GM12878 (cell line): Measurements from ENCODE around the gene PLA2G5. TPM values are rescaled to one million over a fixed set of nuclear protein-coding genes. Genes with fewer than 3 reads are reported as not detected.

Experiments
- ATAC-seq: fragments of 200-7000 bp; cut with Tn5 transposase; 3 replicates; pipeline ENCODE4 v1.9.1; 2020; ENCODE audit warnings: mild to moderate bottlenecking, moderate library complexity
- BruUV-seq: library from RNA; stranded (reverse); fragments of 400-500 nt; replicated peaks from 2 replicates; lab custom pipeline; 2021; lab: Mats Ljungman, UMichigan
- CTCF ChIA-PET: fragments of 300-600 bp; sonication (Branson Sonifier 250); formaldehyde crosslinking; extraction: SDS; loops from one replicate; lab custom pipeline; 2021; ENCODE audit warnings: inconsistent platforms; lab: Yijun Ruan, JAX
- POLR2A ChIA-PET: fragments of 350-600 bp; formaldehyde crosslinking; extraction: SDS; loops from one replicate; lab custom pipeline; 2021; ENCODE audit warnings: inconsistent platforms; lab: Charles Lee
- RAD21 ChIA-PET: fragments of 300-600 bp; sonication (Branson Sonifier 250); formaldehyde crosslinking; loops from one replicate; lab custom pipeline; 2023; ENCODE audit warnings: antibody characterized with exemption; ENCODE audit not compliant: unreplicated experiment; lab: Charles Lee
- SMC1A ChIA-PET: fragments of 300-600 bp; sonication (Branson Sonifier 250); formaldehyde crosslinking; loops from one replicate; lab custom pipeline; 2023; ENCODE audit not compliant: unreplicated experiment, uncharacterized antibody; lab: Charles Lee
- DNase-seq: peaks from one replicate; pipeline ENCODE4 v3.0.0-alpha.2; 2011; ENCODE audit warnings: low read depth, low spot score
- FAIRE-seq: peaks from 3 replicates; lab custom pipeline; 2011; peaks lifted over from hg19 to GRCh38; lab: Jason Lieb, UNC
- H2AFZ ChIP-seq: 2 replicates; pipeline ENCODE4 v1.6.0; 2011; ENCODE audit warnings: low read depth, low read length, control low read depth; ENCODE audit not compliant: control insufficient read depth
- H3K27ac ChIP-seq: 2 replicates; pipeline ENCODE4 v1.5.1; 2011; ENCODE audit warnings: control low read depth; ENCODE audit not compliant: control insufficient read depth, insufficient read depth
- H3K27me3 ChIP-seq, 2 experiments: replicated peaks in 1 of 2; 2 replicates each; pipeline versions ENCODE4 v1.6.0 to v1.6.1; 2011; ENCODE audit warnings: low read length in 1 of 2; ENCODE audit not compliant: control insufficient read depth in 2 of 2, insufficient read depth in 2 of 2
- H3K36me3 ChIP-seq, 2 experiments: 2 replicates each; pipeline ENCODE4 v1.5.1; 2011; ENCODE audit warnings: low read length in 1 of 2; ENCODE audit not compliant: control insufficient read depth in 2 of 2, insufficient read depth in 2 of 2
- H3K4me1 ChIP-seq: 2 replicates; pipeline ENCODE4 v1.6.1; 2011; ENCODE audit warnings: mild to moderate bottlenecking, low read length, moderate library complexity, mixed read lengths; ENCODE audit not compliant: control insufficient read depth, insufficient read depth
- H3K4me2 ChIP-seq: 2 replicates; pipeline ENCODE4 v1.6.0; 2011; ENCODE audit warnings: control low read depth; ENCODE audit not compliant: control insufficient read depth, insufficient read depth
- H3K4me3 ChIP-seq: fragments of 200-600 bp; sonication (generic); 2 replicates; pipeline ENCODE4 v1.5.1; 2016
- H3K79me2 ChIP-seq: 2 replicates; pipeline ENCODE4 v1.6.0; 2011; ENCODE audit warnings: low read length; ENCODE audit not compliant: control insufficient read depth, insufficient read depth
- H3K9ac ChIP-seq: 2 replicates; pipeline ENCODE4 v1.8.0; 2011; ENCODE audit warnings: low read length, control low read depth, mixed read lengths; ENCODE audit not compliant: control insufficient read depth, insufficient read depth
- H3K9me3 ChIP-seq: replicated peaks from 3 replicates; pipeline ENCODE4 v1.5.1; 2011; ENCODE audit warnings: mild to moderate bottlenecking, low read length; ENCODE audit not compliant: control insufficient read depth, insufficient read depth
- H4K20me1 ChIP-seq: 2 replicates; pipeline ENCODE4 v1.6.0; 2011; ENCODE audit not compliant: control insufficient read depth, insufficient read depth
- ASH2L ChIP-seq: fragments of 300-600, 200-600 bp; sonication (generic); IDR thresholded peaks from 2 replicates; pipeline ENCODE4 v1.6.1; 2017; ENCODE audit warnings: low read depth, mild to moderate bottlenecking, borderline replicate concordance
- CTCF ChIP-seq, 3 experiments: IDR thresholded peaks in 2 of 3; conservative IDR thresholded peaks in 1 of 3; 2 replicates each; pipeline ENCODE4 v1.5.1; 2011; ENCODE audit warnings: low read depth in 3 of 3, low read length in 3 of 3, mild to moderate bottlenecking in 3 of 3, control low read depth in 2 of 3, moderate library complexity in 2 of 3, inconsistent platforms in 1 of 3, mixed read lengths in 1 of 3; ENCODE audit not compliant: control insufficient read depth in 2 of 3, insufficient read depth in 1 of 3; ENCODE audit errors: extremely low read depth in 1 of 3
- EZH2 ChIP-seq: IDR thresholded peaks from 2 replicates; pipeline ENCODE4 v1.6.1; 2012; ENCODE audit warnings: low read depth, mild to moderate bottlenecking, control low read depth, inconsistent platforms, low read length, borderline replicate concordance; ENCODE audit not compliant: control insufficient read depth
- FOXM1 ChIP-seq: IDR thresholded peaks from 2 replicates; pipeline ENCODE4 v1.6.1; 2012; ENCODE audit warnings: low read depth, mild to moderate bottlenecking, inconsistent platforms, low read length, moderate library complexity
- IRF4 ChIP-seq: IDR thresholded peaks from 2 replicates; pipeline ENCODE4 v1.6.1; 2011; ENCODE audit warnings: low read depth, low read length
- MEF2B ChIP-seq: fragments of 450-650 bp; IDR thresholded peaks from 2 replicates; pipeline ENCODE4 v1.6.1; 2018; ENCODE audit warnings: mild to moderate bottlenecking, moderate library complexity; ENCODE audit not compliant: partially characterized antibody, poor library complexity, severe bottlenecking
- MTA2 ChIP-seq: fragments of 450-650 bp; IDR thresholded peaks from 2 replicates; pipeline ENCODE4 v1.6.1; 2016; ENCODE audit warnings: low read depth, mild to moderate bottlenecking, moderate library complexity
- NBN ChIP-seq: fragments of 450-650 bp; IDR thresholded peaks from 2 replicates; pipeline ENCODE4 v1.6.1; 2016
- NFYA ChIP-seq: IDR thresholded peaks from 2 replicates; pipeline ENCODE4 v1.6.1; 2011; ENCODE audit warnings: low read depth, mild to moderate bottlenecking, low read length, improper control_type of control experiment, borderline replicate concordance
- NKRF ChIP-seq: fragments of 450-650 bp; conservative IDR thresholded peaks from 2 replicates; pipeline ENCODE4 v1.6.1; 2017; ENCODE audit warnings: mild to moderate bottlenecking, moderate library complexity
- RAD21 ChIP-seq: IDR thresholded peaks from 2 replicates; pipeline ENCODE4 v1.6.1; 2011; ENCODE audit warnings: mild to moderate bottlenecking, low read depth, low read length, moderate library complexity; ENCODE audit not compliant: insufficient read depth
- RB1 ChIP-seq: fragments of 450-650 bp; formaldehyde crosslinking; IDR thresholded peaks from 2 replicates; pipeline ENCODE4 v1.6.1; 2017; ENCODE audit warnings: mild to moderate bottlenecking, borderline replicate concordance
- SMC3 ChIP-seq: IDR thresholded peaks from 2 replicates; pipeline ENCODE4 v1.6.1; 2011; ENCODE audit warnings: low read length, improper control_type of control experiment, borderline replicate concordance
- SPI1 ChIP-seq: IDR thresholded peaks from 2 replicates; pipeline ENCODE4 v1.6.1; 2011; ENCODE audit warnings: low read depth, mild to moderate bottlenecking, low read length, moderate library complexity, borderline replicate concordance; ENCODE audit not compliant: insufficient read depth
- SUPT20H ChIP-seq: IDR thresholded peaks from 2 replicates; pipeline ENCODE4 v1.6.1; 2011; ENCODE audit warnings: low read depth, mild to moderate bottlenecking, low read length, moderate library complexity, borderline replicate concordance; ENCODE audit not compliant: control insufficient read depth
- YY1 ChIP-seq: IDR thresholded peaks from 2 replicates; pipeline ENCODE4 v1.6.1; 2011; ENCODE audit warnings: low read depth, mild to moderate bottlenecking, low read length
- WGBS: methylation state at CpG from one replicate; pipeline ENCODE4 v1.1.6; 2016; ENCODE audit warnings: low lambda C conversion rate; ENCODE audit not compliant: insufficient replicate concordance, insufficient coverage; ENCODE audit errors: missing lambda C conversion rate; 5-methylcytosine and 5-hydroxymethylcytosine counted together
- in situ Hi-C: fragments of 300-500 bp; cut with MboI; formaldehyde crosslinking; loops from 9 replicates; pipeline ENCODE4 v1.14.3; 2018; ENCODE audit warnings: mixed read lengths
- intact Hi-C: fragments of 100-400 bp; cut with micrococcal nuclease; formaldehyde crosslinking; loops from one replicate; pipeline ENCODE4 v1.14.2; 2022; ENCODE audit not compliant: unreplicated experiment
- polyA plus RNA-seq, 11 experiments: library from polyadenylated mRNA; depleted of rRNA in 4 of 11; unstranded in 6 of 11; stranded (reverse) in 5 of 11; fragments of >200 nt; fragmentation: Nextera tagmentation in 4 of 11; fragmentation: Illumina TruSeq in 1 of 11; extraction: Ambion mirVana in 4 of 11; extraction: Trizol in 1 of 11; gene quantifications; 1 replicate in 1 of 11; 2 replicates in 10 of 11; pipeline versions ENCODE4 v1.2.1 to v1.2.3, GENCODE V29; 2011 to 2016; ENCODE audit warnings: inconsistent platforms in 2 of 11, missing spikeins in 2 of 11, low read depth in 1 of 11
- total RNA-seq, 4 experiments: library from RNA; depleted of rRNA in 3 of 4; stranded (reverse); fragments of >200 nt in 3 of 4; fragmentation: Illumina TruSeq in 1 of 4; extraction: Trizol in 1 of 4; gene quantifications; 2 replicates each; pipeline versions ENCODE4 v1.2.1 to v1.2.3, GENCODE V29; 2013 to 2021
- TF ChIP-seq, protein P1 (sequence below): fragments of 450-650 bp; IDR thresholded peaks from 2 replicates; pipeline ENCODE4 v1.6.1; 2014; ENCODE audit warnings: mild to moderate bottlenecking

Gene PLA2G5
- total and polyA plus RNA-seq, 10 of the 15 experiments (the other 5 are each of a cell fraction or from before 2014, with no cell fraction given), result 0.10 to 0.19 (median 0.17) TPM; not detected in 7

DNA sequence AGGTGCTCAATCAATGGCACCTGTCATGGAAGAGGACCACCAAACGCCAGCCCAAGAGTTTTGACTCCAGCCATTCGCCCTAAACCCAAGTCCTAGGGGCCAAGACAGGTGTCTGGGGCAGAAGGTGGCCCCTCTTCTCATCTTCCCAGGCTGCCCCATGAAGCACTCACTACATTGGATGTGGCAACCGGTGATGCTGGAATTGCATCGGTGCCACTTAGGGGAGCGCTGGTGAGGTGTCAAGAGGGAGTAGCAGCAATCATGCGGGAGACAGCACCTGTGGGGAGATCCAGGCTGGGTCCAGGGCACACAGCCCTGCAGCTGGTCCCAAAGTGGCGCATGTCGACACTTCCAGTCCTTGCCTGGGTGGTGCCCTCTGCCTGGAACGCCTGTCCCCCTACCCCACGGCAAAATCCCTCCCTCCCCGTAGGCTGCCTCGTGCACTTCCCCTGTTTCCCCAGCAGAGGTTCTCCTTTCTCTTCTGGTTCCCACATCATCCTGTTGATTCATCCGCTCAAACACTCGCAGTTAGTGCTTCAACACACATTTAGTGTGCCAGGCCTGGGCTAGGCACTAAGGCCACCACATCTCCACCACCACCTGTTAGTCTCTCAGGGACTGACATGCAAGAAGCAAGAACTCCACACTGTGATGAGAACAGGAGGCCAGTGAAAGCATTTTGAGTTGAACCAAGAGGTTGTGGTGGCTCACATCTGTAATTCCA is 30.8 kb downstream of the PLA2G5 start:
- TF ChIP-seq YY1 (0 out of 2 replicates have a peak, but pooled peaks have one; percentile 68), ASH2L (no peak), MTA2 (no peak), NBN (0 out of 2 replicates have a peak, but pooled peaks have one; percentile 47), NKRF (no peak), RAD21 (peak; percentile 94), FOXM1 (0 out of 2 replicates have a peak, but pooled peaks have one; percentile 24), CTCF (IDR thresholded peaks at IDR 0.05 in 2 of 3, conservative IDR thresholded peaks at IDR 0.05 in 1 of 3; ENCODE audit: control insufficient read depth in 2 of 3, extremely low read depth in 1 of 3, insufficient read depth in 1 of 3, low read depth in 3 of 3, low read length in 3 of 3) (peak; percentile 84 to 90 (median 86)), RB1 (peak; percentile 62; the same call in 1 of the 2 replicates), IRF4 (0 out of 2 replicates have a peak, but pooled peaks have one; percentile 27), MEF2B (peak; percentile 10), SMC3 (peak; percentile 98), NFYA (no peak), SPI1 (peak; percentile 34; the same call in 1 of the 2 replicates), EZH2 (no peak), SUPT20H (no peak)
- TF ChIP-seq, protein P1, sequence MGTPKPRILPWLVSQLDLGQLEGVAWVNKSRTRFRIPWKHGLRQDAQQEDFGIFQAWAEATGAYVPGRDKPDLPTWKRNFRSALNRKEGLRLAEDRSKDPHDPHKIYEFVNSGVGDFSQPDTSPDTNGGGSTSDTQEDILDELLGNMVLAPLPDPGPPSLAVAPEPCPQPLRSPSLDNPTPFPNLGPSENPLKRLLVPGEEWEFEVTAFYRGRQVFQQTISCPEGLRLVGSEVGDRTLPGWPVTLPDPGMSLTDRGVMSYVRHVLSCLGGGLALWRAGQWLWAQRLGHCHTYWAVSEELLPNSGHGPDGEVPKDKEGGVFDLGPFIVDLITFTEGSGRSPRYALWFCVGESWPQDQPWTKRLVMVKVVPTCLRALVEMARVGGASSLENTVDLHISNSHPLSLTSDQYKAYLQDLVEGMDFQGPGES, result no peak
- Histone ChIP-seq H3K9ac (no peak overlapping the region), H3K4me1 (no peaks in the 10 kb centered on the region), H3K36me3 (no peaks in the 10 kb centered on the region), H3K79me2 (no peaks in the 10 kb centered on the region), H2AFZ (peak overlapping the region; percentile 64), H3K4me3 (no peak overlapping the region), H3K27me3 (no peaks in the 10 kb centered on the region), H3K4me2 (no peak overlapping the region), H3K27ac (no peak overlapping the region), H4K20me1 (no peaks in the 10 kb centered on the region), H3K9me3 (no peaks in the 10 kb centered on the region)
- FAIRE-seq (no peak), ATAC-seq (peak; percentile 97), DNase-seq (no peak)
- ChIA-PET SMC1A (interaction anchor here (0.9 to 3.2 kb wide), 14 partner anchors 9 to 184 kb away, joined by 3 to 35 read pairs (median 7); no protein-coding TSS in a partner anchor), RAD21 (interaction anchor here (1.1 to 7.0 kb wide), 4 partner anchors 42 to 184 kb away, joined by 3 to 91 read pairs (median 4); no protein-coding TSS in a partner anchor), POLR2A (no interaction called here), CTCF (interaction anchor here (0.7 to 8.9 kb wide), 18 partner anchors 9 to 320 kb away, joined by 3 to 181 read pairs (median 5); no protein-coding TSS in a partner anchor)
- intact Hi-C loops (loop anchor here (1.0 to 2.0 kb wide), 4 partner anchors 52 to 182 kb away; no protein-coding TSS in a partner anchor), in situ Hi-C loops (no loop called here)
- BruUV-seq, result no TSS peak
- 39% methylated on average over 14 of the region's 14 CpGs for WGBS
